ENCODE results near the gene EPN2.
"Not testable (repeated sequence)": the region's sequence is repeated elsewhere in the genome, so short reads cannot be mapped to it uniquely, and the experiment has no call there.

The EPN2 gene

DNA sequence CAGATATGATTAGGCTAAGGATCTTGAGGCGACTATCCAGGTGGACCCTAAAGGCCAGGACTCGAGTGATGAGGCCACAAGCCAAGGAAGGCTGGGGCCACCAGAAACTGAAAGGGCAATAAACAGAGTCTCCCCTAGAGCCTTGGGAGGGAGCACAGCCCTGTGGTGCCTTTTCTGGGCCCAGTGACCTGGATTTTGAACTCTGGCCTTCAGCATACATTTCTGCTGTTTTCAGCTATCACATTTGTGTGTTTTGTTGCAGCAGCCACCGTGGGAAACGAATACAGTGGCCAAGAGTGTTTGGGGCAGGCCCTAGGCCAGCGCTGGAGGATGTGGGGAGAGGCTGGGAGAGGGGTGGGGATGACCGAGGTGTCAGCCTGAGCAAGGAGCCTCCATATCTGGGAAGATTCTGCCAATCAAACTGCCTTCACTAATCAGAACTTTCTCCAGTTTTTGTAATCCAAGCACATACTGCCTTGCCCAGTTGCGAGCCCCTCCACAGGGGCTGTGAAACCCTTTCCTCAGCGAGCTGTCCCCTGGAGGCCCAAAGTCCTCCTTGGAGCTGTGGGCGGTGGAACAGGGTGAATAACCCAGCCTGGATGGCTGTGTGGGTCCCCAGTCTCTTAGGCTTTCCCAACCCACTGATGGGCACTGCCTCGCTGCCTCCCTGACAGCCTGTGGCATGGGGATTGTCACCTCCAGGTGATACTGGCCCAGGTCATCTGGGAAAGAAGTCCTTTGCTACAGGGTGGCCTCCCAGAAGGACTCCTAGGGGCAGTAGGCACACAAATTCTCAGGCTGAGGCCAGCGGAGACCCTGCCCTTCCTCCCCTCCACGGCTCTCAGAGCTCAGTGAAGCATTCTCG is 108.6 kb downstream of the EPN2 start:
- DNase-seq (ENCODE audit: low read depth), result no peak

- no peak for DNase-seq (ENCODE audit: low read depth)
Observed at GRCh38 chr17:19346351-19347255, 109.4 kb downstream of the EPN2 start.

GRCh38 chr17:19347323-19348080 is 110.3 kb downstream of the EPN2 start:
- no peak for DNase-seq (ENCODE audit: low read depth)

- no peak for DNase-seq (ENCODE audit: low read depth)
Observed at GRCh38 chr17:19348081-19348650, 111.0 kb downstream of the EPN2 start.

DNA sequence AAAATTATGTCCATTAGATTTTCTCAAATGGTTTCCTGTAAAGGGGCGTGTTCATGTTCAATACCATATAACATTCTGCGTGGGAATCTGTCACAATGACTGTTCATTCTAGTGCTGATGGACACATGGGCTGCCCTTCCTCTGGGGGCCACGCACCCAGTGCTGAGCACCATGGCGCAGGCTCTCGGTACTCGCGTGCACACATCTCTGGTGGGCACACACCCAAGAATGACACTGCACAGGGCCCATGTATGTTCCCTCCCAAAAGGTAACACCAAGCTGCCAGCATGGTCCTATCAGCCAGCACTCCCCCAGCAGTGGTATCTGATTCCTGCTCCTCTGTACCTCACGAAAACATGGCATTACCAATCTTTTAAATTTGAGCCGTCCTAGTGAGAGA is 111.6 kb downstream of the EPN2 start:
- no peak for DNase-seq (ENCODE audit: low read depth)

- DNase-seq (ENCODE audit: low read depth), result not testable (repeated sequence)
Observed at GRCh38 chr17:19353401-19353800, 116.2 kb downstream of the EPN2 start.

GRCh38 chr17:19354748-19355147 is 117.6 kb downstream of the EPN2 start:
- no peak for DNase-seq (ENCODE audit: low read depth)

GRCh38 chr17:19357351-19357750 is 120.2 kb downstream of the EPN2 start:
- DNase-seq (ENCODE audit: low read depth), result no peak

- DNase-seq (ENCODE audit: low read depth), result no peak
Observed at GRCh38 chr17:19357761-19358160, 120.6 kb downstream of the EPN2 start.

DNA sequence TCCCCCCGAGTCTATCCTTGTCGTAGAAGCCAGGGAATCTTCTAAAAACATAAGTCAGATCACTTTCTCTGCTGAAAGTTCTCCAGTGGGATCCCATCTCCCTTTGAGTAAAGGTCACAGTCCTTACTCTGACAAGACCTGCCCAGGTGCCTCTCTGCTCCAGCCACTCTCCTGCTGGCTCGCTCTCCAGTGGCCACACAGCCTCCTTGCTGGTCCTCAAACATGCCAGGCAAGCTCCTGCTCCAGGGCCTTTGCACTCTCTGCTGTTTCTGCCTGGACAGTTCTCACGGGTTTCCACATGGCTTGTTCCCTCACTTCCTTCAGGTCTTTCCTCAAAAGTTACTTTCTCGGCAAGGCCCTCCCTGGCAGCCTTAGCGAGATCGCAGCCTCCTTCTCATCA is 122.0 kb downstream of the EPN2 start:
- DNase-seq (ENCODE audit: low read depth), result no peak

GRCh38 chr17:19359856-19360255 is 122.7 kb downstream of the EPN2 start:
- DNase-seq (ENCODE audit: low read depth), result no peak

DNA sequence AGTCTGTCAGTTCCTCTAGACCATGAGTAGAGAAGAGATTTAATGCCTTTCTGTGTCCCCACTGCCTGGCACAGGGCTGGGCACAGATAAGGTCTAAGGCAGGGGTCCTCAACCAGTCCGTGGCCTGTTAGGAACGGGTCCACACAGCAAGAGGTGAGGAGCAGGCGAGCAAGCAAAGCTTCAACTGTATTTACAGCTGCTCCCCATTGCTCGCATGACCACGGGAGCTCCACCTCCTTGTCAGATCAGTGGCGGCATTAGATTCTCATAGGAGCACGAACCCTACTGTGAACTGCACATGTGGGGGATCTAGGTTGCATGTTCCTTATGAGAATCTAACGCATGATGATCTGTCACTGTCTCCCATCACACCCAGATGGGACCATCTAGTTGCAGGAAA is 123.6 kb downstream of the EPN2 start:
- no peak for DNase-seq (ENCODE audit: low read depth)

- no peak for DNase-seq (ENCODE audit: low read depth)
Observed at GRCh38 chr17:19361326-19361725, 124.2 kb downstream of the EPN2 start.

DNA sequence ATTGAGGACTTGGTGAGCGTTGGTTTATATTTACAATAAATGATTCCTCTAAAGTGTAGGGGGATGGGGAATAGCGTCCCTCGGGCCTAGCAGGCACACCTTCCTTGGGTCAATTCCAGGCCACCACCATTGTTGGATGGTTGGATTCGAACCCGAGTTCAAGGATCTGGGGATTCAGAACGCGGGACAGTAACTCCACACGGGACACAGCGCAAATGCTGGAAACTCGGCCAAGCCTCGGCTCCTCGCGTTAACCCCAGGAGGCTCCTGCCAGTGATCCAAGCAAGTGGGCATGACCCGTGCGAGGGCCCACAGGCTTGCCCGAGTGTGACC is 124.7 kb downstream of the EPN2 start:
- no peak for DNase-seq (ENCODE audit: low read depth)

DNA sequence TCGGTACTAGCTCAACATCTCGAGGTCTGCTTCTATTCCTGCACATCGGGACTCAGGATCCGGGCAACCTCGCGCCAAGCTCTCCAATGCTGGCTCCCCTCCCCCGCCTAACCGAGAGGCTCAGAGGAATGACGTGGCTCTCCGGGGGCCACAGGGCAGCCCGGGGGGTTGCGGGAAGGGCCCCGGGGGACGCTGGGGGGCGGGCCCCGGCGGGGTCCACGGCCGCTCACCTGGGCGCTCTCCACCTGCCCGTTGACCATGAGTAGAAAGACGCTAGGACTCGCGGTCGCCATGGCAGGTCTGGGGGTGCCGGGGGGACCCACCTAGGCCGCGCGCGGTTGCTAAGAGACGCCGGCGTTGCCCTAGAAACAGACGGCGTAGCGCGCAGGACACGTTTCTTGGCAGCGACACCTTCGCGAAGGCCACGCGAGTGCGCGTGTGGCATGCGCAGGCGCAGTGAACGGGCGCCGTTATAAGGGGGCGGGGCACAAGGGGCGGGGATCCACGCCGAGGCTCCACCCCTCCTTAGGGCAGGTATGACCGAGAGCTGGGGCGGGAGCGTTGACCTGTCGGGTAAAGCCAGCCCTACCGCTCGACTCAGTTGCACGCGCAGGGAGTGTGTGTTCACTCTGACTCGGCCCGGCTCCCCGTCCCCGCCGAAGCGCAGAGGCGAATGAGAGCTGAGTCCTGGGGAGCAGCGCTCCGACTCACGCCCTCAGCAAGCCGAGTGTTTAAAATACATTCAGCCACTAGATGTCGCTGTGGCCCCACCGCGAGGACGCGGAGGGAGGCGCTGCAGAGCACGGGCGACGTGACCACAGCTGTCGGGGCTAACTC is 125.3 kb downstream of the EPN2 start, which contains the start of gene B9D1:
B9D1 (minus strand) TSS at position 447 of the 837 bp plus-strand sequence; CDS start at position 293, 154 bp downstream.
- DNase-seq (ENCODE audit: low read depth), result peak; percentile 84

- DNase-seq (ENCODE audit: low read depth), result no peak
Observed at GRCh38 chr17:19363114-19363438, 125.9 kb downstream of the EPN2 start.

GRCh38 chr17:19363460-19364035 is 126.4 kb downstream of the EPN2 start:
- DNase-seq (ENCODE audit: low read depth), result no peak

DNA sequence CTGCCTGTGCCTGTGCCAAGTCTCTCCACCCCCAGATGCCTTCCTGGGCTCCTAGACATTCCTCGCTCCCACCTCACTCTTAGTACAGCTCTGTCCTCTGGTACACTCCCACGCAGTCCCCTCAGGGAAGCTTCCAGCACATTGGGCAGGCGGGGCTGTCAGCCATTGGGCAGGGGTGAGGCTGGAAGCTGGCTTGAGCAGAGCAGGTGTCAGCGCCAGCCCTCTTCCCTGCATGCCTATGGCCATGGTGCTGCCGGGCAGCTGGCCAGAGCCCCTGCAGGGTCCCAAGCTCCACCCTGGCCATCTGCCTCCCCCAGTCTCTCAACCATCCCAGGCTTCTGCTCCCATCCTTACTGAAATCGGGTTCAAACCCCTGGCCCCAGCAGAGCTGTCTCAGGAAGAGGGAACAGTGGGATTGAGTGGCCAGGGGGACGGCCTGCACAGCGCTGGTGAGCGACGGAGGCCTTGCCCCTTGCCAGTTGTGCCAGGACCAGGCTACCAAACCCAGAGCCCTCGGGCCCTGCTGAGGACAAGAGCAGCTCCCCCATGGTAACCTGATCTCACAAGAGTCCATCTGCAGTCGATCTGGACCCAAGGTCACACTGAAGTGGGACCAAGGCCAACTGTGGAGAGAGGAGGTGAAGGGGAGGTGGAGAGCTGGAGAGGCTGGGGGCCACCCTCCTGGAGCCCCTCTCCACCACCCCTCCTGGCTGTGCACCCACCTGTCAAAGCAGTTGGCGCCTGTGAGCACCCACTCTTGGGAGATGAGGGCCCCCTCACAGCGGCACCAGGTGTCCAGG is 127.7 kb downstream of the EPN2 start:
- no peak for DNase-seq (ENCODE audit: low read depth)

DNA sequence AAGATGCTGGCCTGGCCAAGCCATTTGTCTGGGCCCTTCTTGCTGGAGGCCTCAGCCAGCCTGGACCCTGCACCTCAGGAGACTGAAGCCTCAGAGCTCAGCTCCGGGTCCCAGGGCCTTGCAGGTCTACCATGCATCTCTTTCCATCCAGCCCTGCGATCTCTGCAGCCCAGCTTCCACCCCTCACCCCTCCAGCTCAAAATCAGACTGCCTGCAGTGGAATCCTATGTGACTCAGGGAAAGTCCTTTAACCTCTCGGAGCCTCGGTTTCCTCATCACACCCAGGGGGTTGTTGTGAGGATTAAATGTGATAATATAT is 128.3 kb downstream of the EPN2 start:
- DNase-seq (ENCODE audit: low read depth), result no peak

Measured in stimulated activated CD8-positive, alpha-beta memory T cell treated with anti-CD3 and anti-CD28 coated beads, Interleukin-15, amount 100 ng/mL, for 24 hours (primary cell).